ENCODE results near the gene CD300LD. TPM values are rescaled to one million over a fixed set of nuclear protein-coding genes. Genes with fewer than 3 reads are reported as not detected.

CD300LD gene
- polyA plus RNA-seq, 1 donor from 2014 or later = not detected

- H3K27me3 ChIP-seq (ENCODE audit: insufficient read depth, low read depth, low read length) = no peaks in the 10 kb centered on the region
- H3K9ac ChIP-seq (ENCODE audit: low read length) = no peak overlapping the region
- no peak overlapping the region for H3K27ac ChIP-seq (ENCODE audit: low read length)
- H3K9me2 ChIP-seq (ENCODE audit: insufficient read depth, low read length) = no peaks in the 10 kb centered on the region
- H3K79me2 ChIP-seq (replicated peaks; ENCODE audit: insufficient read depth, low read length) = no peaks in the 10 kb centered on the region
- H4K20me1 ChIP-seq (ENCODE audit: insufficient read depth) = no peaks in the 10 kb centered on the region
- H2AFZ ChIP-seq (ENCODE audit: low read depth, low read length) = no peak overlapping the region
- H3K36me3 ChIP-seq (ENCODE audit: insufficient read depth, low read length) = no peaks in the 10 kb centered on the region
- H3K4me2 ChIP-seq (ENCODE audit: low read length) = no peak overlapping the region
- no peak overlapping the region for H3K4me3 ChIP-seq (ENCODE audit: low read length)
- TF ChIP-seq RAD21 (conservative IDR thresholded peaks at IDR 0.05) (no peak), REST (IDR thresholded peaks at IDR 0.05; ENCODE audit: borderline replicate concordance) (no peak), CTCF (IDR thresholded peaks at IDR 0.05; ENCODE audit: poor library complexity, severe bottlenecking) (no peak), MXI1 (conservative IDR thresholded peaks at IDR 0.05; ENCODE audit: poor library complexity, severe bottlenecking) (no peak), EP300 (conservative IDR thresholded peaks at IDR 0.05; ENCODE audit: poor library complexity, severe bottlenecking) (no peak), SMC3 (conservative IDR thresholded peaks at IDR 0.05; ENCODE audit: poor library complexity) (no peak), EZH2 (IDR thresholded peaks at IDR 0.05; ENCODE audit: borderline replicate concordance, insufficient read depth, low read length, poor library complexity, severe bottlenecking) (no peak), TAF1 (IDR thresholded peaks at IDR 0.05; ENCODE audit: low read depth) (no peak), POLR2AphosphoS5 (IDR thresholded peaks at IDR 0.05) (no peak)
- no peaks in the 10 kb centered on the region for H3F3A ChIP-seq (ENCODE audit: insufficient read depth, low read length, poor library complexity, severe bottlenecking)
- H3K9me3 ChIP-seq (ENCODE audit: low read length) = no peaks in the 10 kb centered on the region
These were observed 28.7 kb downstream of the CD300LD start for GRCh38 chr17:74563358-74563757.

- H3K4me3 ChIP-seq (ENCODE audit: low read length) = no peak overlapping the region
- H3K36me3 ChIP-seq (ENCODE audit: insufficient read depth, low read length) = no peaks in the 10 kb centered on the region
- no peak overlapping the region for H3K27ac ChIP-seq (ENCODE audit: low read length)
These were observed 30.5 kb downstream of the CD300LD start for GRCh38 chr17:74561586-74561985.

More at GRCh38 chr17:74561586-74561985, 30.5 kb downstream of the CD300LD start:
- Histone ChIP-seq H3K9ac (ENCODE audit: low read length) (no peak overlapping the region), H4K20me1 (ENCODE audit: insufficient read depth) (no peaks in the 10 kb centered on the region), H3K9me3 (ENCODE audit: low read length) (no peaks in the 10 kb centered on the region), H2AFZ (ENCODE audit: low read depth, low read length) (no peak overlapping the region), H3K4me2 (ENCODE audit: low read length) (no peak overlapping the region), H3K27me3 (ENCODE audit: insufficient read depth, low read depth, low read length) (no peaks in the 10 kb centered on the region), H3K79me2 (replicated peaks; ENCODE audit: insufficient read depth, low read length) (no peaks in the 10 kb centered on the region), H3K9me2 (ENCODE audit: insufficient read depth, low read length) (no peaks in the 10 kb centered on the region), H3F3A (ENCODE audit: insufficient read depth, low read length, poor library complexity, severe bottlenecking) (no peaks in the 10 kb centered on the region)
- no peak for TF ChIP-seq TAF1 (IDR thresholded peaks at IDR 0.05; ENCODE audit: low read depth)
- TF ChIP-seq POLR2AphosphoS5 (IDR thresholded peaks at IDR 0.05) = no peak
